KMS-11 (cell line): ENCODE results near the gene BRMS1L.

ENCODE experiments used
- H2AFZ ChIP-seq: fragments of 200-600 bp; sonication (generic); 2 replicates; pipeline ENCODE4 v1.6.1; 2016; ENCODE audit warnings: antibody characterized with exemption, mixed run types, low read depth
- H3K27ac ChIP-seq: fragments of 200-600 bp; sonication (generic); 2 replicates; pipeline ENCODE4 v1.6.1; 2016; ENCODE audit warnings: mild to moderate bottlenecking, mixed run types
- H3K27me3 ChIP-seq: fragments of 200-600 bp; sonication (generic); 2 replicates; pipeline ENCODE4 v1.6.1; 2017; ENCODE audit warnings: mild to moderate bottlenecking, low read depth, mixed run types, moderate library complexity; ENCODE audit not compliant: insufficient read depth
- H3K36me3 ChIP-seq: fragments of 200-600 bp; sonication (generic); 2 replicates; pipeline ENCODE4 v1.6.1; 2017; ENCODE audit warnings: mild to moderate bottlenecking, mixed run types; ENCODE audit not compliant: insufficient read depth
- H3K4me1 ChIP-seq: fragments of 200-600 bp; sonication (generic); 2 replicates; pipeline ENCODE4 v1.6.1; 2016; ENCODE audit warnings: mild to moderate bottlenecking, low read depth, mixed run types; ENCODE audit not compliant: poor library complexity, severe bottlenecking
- H3K4me2 ChIP-seq: fragments of 200-600 bp; sonication (generic); 2 replicates; pipeline ENCODE4 v1.7.0; 2016; ENCODE audit warnings: mild to moderate bottlenecking, mixed run types
- H3K4me3 ChIP-seq: fragments of 200-600 bp; sonication (generic); IDR thresholded peaks from 2 replicates; pipeline ENCODE4 v1.6.1; 2017; ENCODE audit warnings: low read depth, low read length, mixed read lengths; ENCODE audit not compliant: insufficient read depth
- H3K79me2 ChIP-seq: fragments of 200-600 bp; sonication (generic); 2 replicates; pipeline ENCODE4 v1.6.1; 2016; ENCODE audit warnings: low read depth, mixed run types; ENCODE audit not compliant: insufficient read depth
- H3K9ac ChIP-seq: fragments of 200-600 bp; sonication (generic); 2 replicates; pipeline ENCODE4 v1.6.1; 2016; ENCODE audit warnings: mild to moderate bottlenecking, mixed run types
- H4K20me1 ChIP-seq: fragments of 200-600 bp; sonication (generic); 2 replicates; pipeline ENCODE4 v1.6.1; 2016; ENCODE audit warnings: mild to moderate bottlenecking, mixed run types; ENCODE audit not compliant: insufficient read depth
- TF ChIP-seq, protein P1 (sequence below): fragments of 200-600 bp; sonication (generic); conservative IDR thresholded peaks from 2 replicates; pipeline ENCODE4 v1.6.1; 2017; ENCODE audit warnings: low read depth, mild to moderate bottlenecking, antibody characterized with exemption, low read length, moderate library complexity, mixed read lengths

Gene BRMS1L

DNA sequence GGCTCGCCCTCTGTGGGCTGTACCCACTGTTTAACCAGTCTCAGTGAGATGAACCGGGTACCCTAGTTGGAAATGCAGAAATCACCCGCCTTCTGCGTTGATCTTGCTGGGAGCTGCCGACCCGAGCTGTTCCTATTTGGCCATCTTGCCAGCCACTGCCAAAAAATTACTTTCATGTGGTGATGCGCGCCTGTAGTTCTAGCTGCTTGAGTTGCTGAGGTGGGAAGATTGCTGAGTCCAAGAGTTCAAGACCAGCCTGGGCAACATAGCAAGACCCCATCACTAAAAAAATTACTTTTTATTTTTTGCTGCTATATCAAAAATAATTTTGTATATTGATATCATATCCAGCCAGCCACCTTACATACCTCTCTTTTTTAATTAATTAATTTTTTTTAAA is 18.4 kb downstream of the BRMS1L start:
- Histone ChIP-seq H3K4me2 (no peak overlapping the region), H3K4me3 (no peak overlapping the region), H3K4me1 (peaks cover 28% of the 10 kb centered on the region), H3K36me3 (peaks cover 4% of the 10 kb centered on the region; the same call in 1 of the 2 replicates), H4K20me1 (no peaks in the 10 kb centered on the region), H2AFZ (no peak overlapping the region), H3K27ac (no peak overlapping the region), H3K27me3 (no peaks in the 10 kb centered on the region), H3K79me2 (no peaks in the 10 kb centered on the region), H3K9ac (no peak overlapping the region)
- TF ChIP-seq, protein P1, sequence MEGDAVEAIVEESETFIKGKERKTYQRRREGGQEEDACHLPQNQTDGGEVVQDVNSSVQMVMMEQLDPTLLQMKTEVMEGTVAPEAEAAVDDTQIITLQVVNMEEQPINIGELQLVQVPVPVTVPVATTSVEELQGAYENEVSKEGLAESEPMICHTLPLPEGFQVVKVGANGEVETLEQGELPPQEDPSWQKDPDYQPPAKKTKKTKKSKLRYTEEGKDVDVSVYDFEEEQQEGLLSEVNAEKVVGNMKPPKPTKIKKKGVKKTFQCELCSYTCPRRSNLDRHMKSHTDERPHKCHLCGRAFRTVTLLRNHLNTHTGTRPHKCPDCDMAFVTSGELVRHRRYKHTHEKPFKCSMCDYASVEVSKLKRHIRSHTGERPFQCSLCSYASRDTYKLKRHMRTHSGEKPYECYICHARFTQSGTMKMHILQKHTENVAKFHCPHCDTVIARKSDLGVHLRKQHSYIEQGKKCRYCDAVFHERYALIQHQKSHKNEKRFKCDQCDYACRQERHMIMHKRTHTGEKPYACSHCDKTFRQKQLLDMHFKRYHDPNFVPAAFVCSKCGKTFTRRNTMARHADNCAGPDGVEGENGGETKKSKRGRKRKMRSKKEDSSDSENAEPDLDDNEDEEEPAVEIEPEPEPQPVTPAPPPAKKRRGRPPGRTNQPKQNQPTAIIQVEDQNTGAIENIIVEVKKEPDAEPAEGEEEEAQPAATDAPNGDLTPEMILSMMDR, result no peak

- Histone ChIP-seq H3K4me3 (no peak overlapping the region), H3K4me1 (peaks cover 28% of the 10 kb centered on the region)
- TF ChIP-seq, protein P1, result no peak
Measured at GRCh38 chr14:35847636-35848035, 21.5 kb downstream of the BRMS1L start.

DNA sequence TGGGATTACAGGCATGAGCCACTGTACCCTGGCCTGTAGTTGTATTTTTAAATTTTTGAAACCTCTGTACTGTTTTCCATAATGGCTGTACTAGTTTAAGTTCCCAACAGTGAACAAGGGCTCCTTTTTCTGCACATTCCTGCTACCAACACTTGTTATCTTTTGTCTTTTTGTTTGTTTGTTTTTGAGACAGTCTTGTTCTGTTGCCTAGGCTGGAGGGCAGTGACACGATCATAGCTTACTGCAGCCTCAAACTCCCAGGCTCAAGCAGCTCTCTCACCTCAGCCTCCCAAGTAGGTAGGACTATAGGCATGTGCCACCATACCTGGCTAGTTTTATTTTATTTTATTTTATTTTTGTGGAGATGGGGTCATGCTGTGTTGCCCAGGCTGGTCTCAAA is 23.0 kb downstream of the BRMS1L start:
- H3K36me3 ChIP-seq, result peaks cover 4% of the 10 kb centered on the region; the same call in 1 of the 2 replicates

More at GRCh38 chr14:35847636-35848035, 21.5 kb downstream of the BRMS1L start:
- no peak overlapping the region for H2AFZ ChIP-seq
- no peak overlapping the region for H3K27ac ChIP-seq
- H4K20me1 ChIP-seq, result no peaks in the 10 kb centered on the region
- no peak overlapping the region for H3K4me2 ChIP-seq
- no peaks in the 10 kb centered on the region for H3K27me3 ChIP-seq
- H3K79me2 ChIP-seq, result no peaks in the 10 kb centered on the region
- peaks cover 4% of the 10 kb centered on the region; the same call in 1 of the 2 replicates for H3K36me3 ChIP-seq
- H3K9ac ChIP-seq, result no peak overlapping the region

DNA sequence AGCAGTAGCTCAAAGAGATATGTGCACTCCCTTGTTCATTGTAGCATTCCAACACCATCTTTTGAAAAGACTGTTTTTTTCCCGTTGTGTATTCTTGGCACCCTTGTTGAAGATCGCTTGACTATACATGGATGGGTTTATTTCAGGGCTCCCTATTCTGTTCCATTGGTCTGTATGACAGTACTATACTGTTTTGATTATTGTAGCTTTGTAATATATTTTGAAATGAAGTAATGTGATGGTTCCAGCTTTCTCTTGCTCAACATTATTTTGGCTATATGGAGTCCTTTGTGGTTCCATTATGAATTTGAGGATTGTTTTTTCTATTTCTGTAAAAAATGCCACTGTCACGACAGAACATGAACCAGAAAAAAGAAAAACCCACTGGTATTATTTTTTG is 25.7 kb downstream of the BRMS1L start:
- peaks cover 42% of the 10 kb centered on the region for H3K4me1 ChIP-seq
- H4K20me1 ChIP-seq, result no peaks in the 10 kb centered on the region
- H2AFZ ChIP-seq, result no peak overlapping the region
- H3K9ac ChIP-seq, result no peak overlapping the region
- H3K4me3 ChIP-seq, result no peak overlapping the region
- no peaks in the 10 kb centered on the region for H3K36me3 ChIP-seq
- H3K79me2 ChIP-seq, result no peaks in the 10 kb centered on the region
- H3K27ac ChIP-seq, result no peak overlapping the region
- H3K4me2 ChIP-seq, result no peak overlapping the region
- no peaks in the 10 kb centered on the region for H3K27me3 ChIP-seq
- TF ChIP-seq, protein P1, result no peak

More for the DNA sequence above, 23.0 kb downstream of the BRMS1L start:
- H3K27ac ChIP-seq, result no peak overlapping the region
- H3K4me3 ChIP-seq, result no peak overlapping the region
- no peaks in the 10 kb centered on the region for H3K79me2 ChIP-seq
- H3K4me1 ChIP-seq, result peaks cover 39% of the 10 kb centered on the region
- H3K4me2 ChIP-seq, result no peak overlapping the region
- H4K20me1 ChIP-seq, result no peaks in the 10 kb centered on the region
- no peaks in the 10 kb centered on the region for H3K27me3 ChIP-seq
- TF ChIP-seq, protein P1, result no peak
- H2AFZ ChIP-seq, result no peak overlapping the region
- H3K9ac ChIP-seq, result no peak overlapping the region
